VCaP (cell line): ENCODE results near the gene TTYH3.

ENCODE experiments used
- H3K27ac ChIP-seq: fragments of 450-650 bp; 2 replicates; pipeline ENCODE4 v1.5.1; 2017
- TF ChIP-seq, protein P1 (sequence below): fragments of 450-650 bp; conservative IDR thresholded peaks from 2 replicates; pipeline ENCODE4 v1.5.1; 2017; ENCODE audit warnings: mild to moderate bottlenecking, moderate library complexity

Gene TTYH3

DNA sequence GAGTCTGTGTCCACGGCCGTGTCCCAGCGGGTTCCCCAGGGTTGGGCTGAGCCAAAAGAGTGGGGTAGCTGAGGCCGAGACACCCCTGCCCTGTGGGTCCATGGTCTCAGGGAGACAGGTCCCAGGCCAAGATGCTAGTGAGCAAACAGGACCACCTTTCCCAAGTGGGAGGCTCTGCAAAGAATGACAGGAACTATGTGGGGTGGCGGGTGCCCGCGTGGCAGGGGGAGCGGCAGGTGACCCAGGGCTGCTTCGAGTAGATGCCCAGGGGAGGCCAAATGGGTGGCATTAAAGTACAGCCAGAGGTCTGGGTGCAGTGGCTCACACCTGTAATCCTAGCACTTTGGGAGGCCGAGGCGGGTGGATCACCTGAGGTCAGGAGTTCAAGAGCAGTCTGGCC lies 18.2 kb downstream of the TTYH3 start:
- TF ChIP-seq, protein P1, sequence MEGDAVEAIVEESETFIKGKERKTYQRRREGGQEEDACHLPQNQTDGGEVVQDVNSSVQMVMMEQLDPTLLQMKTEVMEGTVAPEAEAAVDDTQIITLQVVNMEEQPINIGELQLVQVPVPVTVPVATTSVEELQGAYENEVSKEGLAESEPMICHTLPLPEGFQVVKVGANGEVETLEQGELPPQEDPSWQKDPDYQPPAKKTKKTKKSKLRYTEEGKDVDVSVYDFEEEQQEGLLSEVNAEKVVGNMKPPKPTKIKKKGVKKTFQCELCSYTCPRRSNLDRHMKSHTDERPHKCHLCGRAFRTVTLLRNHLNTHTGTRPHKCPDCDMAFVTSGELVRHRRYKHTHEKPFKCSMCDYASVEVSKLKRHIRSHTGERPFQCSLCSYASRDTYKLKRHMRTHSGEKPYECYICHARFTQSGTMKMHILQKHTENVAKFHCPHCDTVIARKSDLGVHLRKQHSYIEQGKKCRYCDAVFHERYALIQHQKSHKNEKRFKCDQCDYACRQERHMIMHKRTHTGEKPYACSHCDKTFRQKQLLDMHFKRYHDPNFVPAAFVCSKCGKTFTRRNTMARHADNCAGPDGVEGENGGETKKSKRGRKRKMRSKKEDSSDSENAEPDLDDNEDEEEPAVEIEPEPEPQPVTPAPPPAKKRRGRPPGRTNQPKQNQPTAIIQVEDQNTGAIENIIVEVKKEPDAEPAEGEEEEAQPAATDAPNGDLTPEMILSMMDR = no peak
- H3K27ac ChIP-seq = no peak overlapping the region

DNA sequence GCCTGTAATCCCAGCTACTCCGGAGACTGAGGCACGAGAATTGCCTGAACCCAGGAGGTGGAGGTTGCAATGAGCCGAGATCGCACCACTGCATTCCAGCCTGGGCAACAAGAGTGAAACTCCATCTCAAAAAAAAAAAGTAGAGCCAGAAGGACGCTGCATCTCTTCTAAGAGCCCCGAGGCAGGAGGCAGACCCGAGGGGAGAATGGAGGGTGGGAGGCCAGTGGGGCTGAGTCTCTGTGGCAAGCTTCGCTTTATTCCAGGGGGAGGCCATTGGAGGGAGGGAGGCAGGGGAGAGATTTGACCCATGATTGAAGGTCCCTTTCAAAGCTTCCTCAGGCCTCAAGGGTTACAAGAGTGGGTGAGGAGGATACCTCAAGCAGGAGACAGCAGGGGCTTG lies 18.7 kb downstream of the TTYH3 start:
- H3K27ac ChIP-seq = no peak overlapping the region
- TF ChIP-seq, protein P1 = no peak

DNA sequence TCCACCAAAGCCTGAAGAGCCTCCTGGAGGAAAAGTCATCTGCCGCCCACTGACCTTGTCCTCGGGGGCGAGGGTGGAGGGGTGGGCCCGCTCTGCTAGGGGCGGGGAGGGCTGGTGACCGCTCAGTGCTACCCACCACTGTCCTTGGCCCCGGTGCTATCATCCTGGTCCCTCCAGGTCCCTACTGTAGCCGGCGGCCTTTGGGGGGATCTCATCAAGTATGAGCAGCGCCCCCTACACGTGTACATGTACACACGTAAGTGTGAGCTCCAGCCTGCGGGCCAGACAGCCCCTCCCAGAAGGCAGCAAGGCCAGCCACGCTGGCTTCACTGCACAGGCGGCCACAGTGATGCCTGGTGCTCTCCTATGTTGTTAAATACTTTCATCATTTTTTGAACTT lies 19.6 kb downstream of the TTYH3 start:
- TF ChIP-seq, protein P1 = no peak

DNA sequence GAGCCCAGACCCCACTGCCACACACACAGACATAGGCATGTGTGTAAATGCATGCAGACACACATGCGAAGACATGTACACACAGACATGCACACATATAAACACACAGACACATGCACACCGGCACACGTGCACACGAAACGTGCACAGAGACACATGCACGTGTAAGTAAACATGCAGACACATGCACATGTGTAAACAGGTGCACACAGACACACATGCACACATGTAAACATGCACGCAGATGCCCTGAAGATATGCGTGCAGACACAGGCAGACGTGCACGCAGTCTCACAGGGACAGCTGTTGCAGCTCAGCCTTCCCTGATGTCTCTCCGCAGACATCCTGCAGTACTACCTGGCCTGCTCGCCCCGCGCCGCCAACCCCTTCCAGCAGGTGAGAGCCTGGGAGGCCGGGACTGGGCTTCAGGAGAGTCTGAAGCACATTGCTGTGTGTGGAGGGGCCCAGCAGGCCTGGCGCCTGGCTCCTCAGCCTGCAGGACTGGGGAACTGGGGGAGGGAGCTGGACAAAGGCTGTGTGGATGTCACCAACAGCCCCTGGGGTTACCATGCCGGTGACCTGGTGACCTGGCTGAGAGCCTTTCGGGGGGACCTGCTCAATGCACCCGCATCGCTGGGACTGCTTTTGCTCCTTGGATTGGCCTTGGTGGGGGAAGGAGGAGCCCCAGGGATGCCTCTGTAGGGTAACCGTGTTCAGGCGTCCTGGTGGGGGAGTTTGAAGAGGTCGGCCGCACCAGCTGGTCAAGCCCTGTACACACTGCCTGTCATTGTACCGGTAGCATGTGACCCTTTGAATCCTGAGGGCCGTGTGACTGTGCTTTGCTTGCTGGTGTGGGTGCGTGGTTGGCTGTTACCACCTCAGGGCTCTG lies 20.3 kb downstream of the TTYH3 start:
- TF ChIP-seq, protein P1 = no peak
- no peak overlapping the region for H3K27ac ChIP-seq

More for the DNA sequence above, 19.6 kb downstream of the TTYH3 start:
- H3K27ac ChIP-seq = no peak overlapping the region

DNA sequence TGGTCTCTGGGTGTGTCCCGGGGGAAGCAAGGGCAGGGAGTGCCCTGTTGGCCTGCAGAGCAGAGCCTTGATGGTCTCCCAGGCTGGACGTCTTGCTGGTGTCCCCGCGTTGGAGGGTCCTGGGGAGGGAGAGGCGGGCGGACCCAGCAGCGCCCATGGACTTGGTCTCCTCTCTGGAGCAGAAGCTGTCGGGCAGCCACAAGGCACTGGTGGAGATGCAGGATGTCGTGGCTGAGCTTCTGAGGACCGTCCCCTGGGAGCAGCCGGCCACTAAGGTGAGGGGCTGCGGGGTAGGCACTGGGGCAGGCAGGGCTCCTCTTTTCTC lies 20.9 kb downstream of the TTYH3 start:
- no peak overlapping the region for H3K27ac ChIP-seq
- TF ChIP-seq, protein P1 = no peak

DNA sequence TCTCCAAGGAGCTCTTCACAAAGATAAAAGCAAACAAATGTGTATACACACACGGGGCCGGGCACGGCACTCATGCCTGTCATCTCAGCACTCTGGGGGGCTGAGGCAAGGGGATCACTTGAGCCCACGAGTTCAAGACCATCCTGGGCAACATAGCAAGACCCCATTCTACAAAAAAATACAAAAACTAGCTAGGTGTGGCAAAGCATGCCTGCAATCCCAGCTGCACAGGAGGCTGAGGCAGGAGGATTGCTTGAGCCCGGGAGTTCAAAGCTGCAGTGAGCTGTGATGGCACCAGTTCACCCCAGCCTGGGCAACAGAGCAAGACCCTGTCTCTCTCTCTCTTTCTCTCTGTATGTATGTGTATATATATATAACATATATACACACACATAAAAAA lies 22.3 kb downstream of the TTYH3 start:
- no peak overlapping the region for H3K27ac ChIP-seq
- TF ChIP-seq, protein P1 = no peak

DNA sequence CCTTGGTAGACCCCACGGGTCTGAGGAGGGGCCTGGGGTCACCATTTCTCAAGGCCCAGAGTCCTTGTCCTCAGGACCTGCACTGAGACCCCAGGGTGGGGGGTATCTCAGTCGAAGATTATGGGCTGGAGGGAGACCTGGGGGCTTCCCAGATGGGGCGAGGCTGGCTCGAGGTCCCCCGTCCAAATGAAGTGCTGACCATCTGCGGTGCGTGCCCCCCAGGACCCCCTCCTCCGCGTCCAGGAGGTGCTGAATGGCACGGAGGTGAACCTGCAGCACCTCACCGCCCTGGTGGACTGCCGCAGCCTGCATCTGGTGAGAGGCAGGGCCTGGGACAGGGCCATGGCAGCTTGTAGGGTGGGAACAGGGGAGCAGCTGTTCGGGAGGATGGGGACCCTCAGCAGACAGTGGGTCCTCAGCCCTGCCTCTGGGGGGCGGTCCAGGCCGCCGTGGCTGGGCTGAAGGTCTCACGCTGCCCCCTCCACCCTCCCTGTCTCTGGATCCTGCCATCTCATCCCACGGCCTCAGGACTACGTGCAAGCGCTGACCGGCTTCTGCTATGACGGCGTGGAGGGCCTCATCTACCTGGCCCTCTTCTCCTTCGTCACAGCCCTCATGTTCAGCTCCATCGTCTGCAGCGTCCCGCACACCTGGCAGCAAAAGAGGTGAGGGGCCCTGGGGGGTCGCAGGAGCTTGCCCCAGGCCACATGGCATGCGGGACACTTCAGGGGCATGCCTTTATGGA lies 24.3 kb downstream of the TTYH3 start:
- TF ChIP-seq, protein P1 = no peak

More for the DNA sequence above, 24.3 kb downstream of the TTYH3 start:
- no peak overlapping the region for H3K27ac ChIP-seq
